ENCODE measurements around the gene PCDHA1.

GRCh38 chr5:140780512-140780911 lies 5.4 kb upstream of the PCDHA1 start:
- TF ChIP-seq CTCF (IDR thresholded peaks at IDR 0.05) (no peak), POLR2A (IDR thresholded peaks at IDR 0.05) (no peak), EP300 (IDR thresholded peaks at IDR 0.05) (no peak)
